Liver (tissue), 9 donors: ENCODE data around the gene C14orf132. TPM values are rescaled to one million over a fixed set of nuclear protein-coding genes. Genes with fewer than 3 reads are reported as not detected.

Experiments used
- DNase-seq: peaks from one replicate; pipeline ENCODE4 v3.0.0-alpha.2; 2017; ENCODE audit warnings: low spot score
- H3K27ac ChIP-seq, 2 donors: one replicate each; pipeline ENCODE4 v1.7.0; 2013; ENCODE audit warnings: inconsistent platforms in 2 of 2, low read length in 2 of 2, control low read depth in 1 of 2, low read depth in 1 of 2, mild to moderate bottlenecking in 1 of 2
- H3K27me3 ChIP-seq, 4 donors: one replicate each; pipeline versions ENCODE4 v1.6.1 to v1.7.0; 2013; ENCODE audit warnings: low read length in 3 of 4, inconsistent platforms in 1 of 4, mild to moderate bottlenecking in 1 of 4, moderate library complexity in 1 of 4; ENCODE audit not compliant: control insufficient read depth in 4 of 4, insufficient read depth in 4 of 4
- H3K36me3 ChIP-seq, 4 donors: one replicate each; pipeline versions ENCODE4 v1.6.1 to v1.7.0; 2013; ENCODE audit warnings: low read length in 3 of 4, mild to moderate bottlenecking in 3 of 4, low read depth in 1 of 4, moderate library complexity in 1 of 4; ENCODE audit not compliant: control insufficient read depth in 4 of 4, insufficient read depth in 3 of 4
- H3K4me1 ChIP-seq, 4 donors: one replicate each; pipeline versions ENCODE4 v1.6.1 to v1.7.0; 2013; ENCODE audit warnings: low read length in 3 of 4, mild to moderate bottlenecking in 3 of 4, moderate library complexity in 1 of 4; ENCODE audit not compliant: control insufficient read depth in 4 of 4, insufficient read depth in 4 of 4
- H3K4me3 ChIP-seq, 3 donors: one replicate each; pipeline versions ENCODE4 v1.6.1 to v1.7.0; 2013; ENCODE audit warnings: low read length in 3 of 3, control low read depth in 1 of 3, low read depth in 1 of 3, mild to moderate bottlenecking in 1 of 3
- H3K9ac ChIP-seq, 2 donors: one replicate each; pipeline ENCODE4 v1.7.0; 2013; ENCODE audit warnings: low read length in 2 of 2, mild to moderate bottlenecking in 2 of 2, moderate library complexity in 2 of 2, control low read depth in 1 of 2, low read depth in 1 of 2
- H3K9me3 ChIP-seq, 4 donors: one replicate each; pipeline versions ENCODE4 v1.6.1 to v1.7.0; 2013; ENCODE audit warnings: low read length in 3 of 4; ENCODE audit not compliant: control insufficient read depth in 4 of 4
- ATF3 ChIP-seq: IDR thresholded peaks from 2 replicates; pipeline ENCODE4 v1.6.1; 2016; ENCODE audit warnings: antibody characterized with exemption
- FOXA1 ChIP-seq: IDR thresholded peaks from 2 replicates; pipeline ENCODE4 v1.6.1; 2016; ENCODE audit warnings: antibody characterized with exemption
- HNF4A ChIP-seq, 2 donors: conservative IDR thresholded peaks; 2 replicates each; pipeline ENCODE4 v1.6.1; 2016; ENCODE audit warnings: antibody characterized with exemption in 2 of 2, mild to moderate bottlenecking in 2 of 2
- NR2F2 ChIP-seq: IDR thresholded peaks from 2 replicates; pipeline ENCODE4 v1.6.1; 2016; ENCODE audit warnings: antibody characterized with exemption
- RAD21 ChIP-seq, 2 donors: IDR thresholded peaks; 2 replicates each; pipeline ENCODE4 v1.6.1; 2016; ENCODE audit warnings: antibody characterized with exemption in 2 of 2, mild to moderate bottlenecking in 2 of 2
- REST ChIP-seq: IDR thresholded peaks from 2 replicates; pipeline ENCODE4 v1.6.1; 2016; ENCODE audit warnings: antibody characterized with exemption, mild to moderate bottlenecking
- RXRA ChIP-seq, 2 donors: IDR thresholded peaks; 2 replicates each; pipeline ENCODE4 v1.6.1; 2017 to 2018; ENCODE audit warnings: antibody characterized with exemption in 2 of 2, mild to moderate bottlenecking in 1 of 2
- TAF1 ChIP-seq: conservative IDR thresholded peaks from 2 replicates; pipeline ENCODE4 v1.6.1; 2016; ENCODE audit warnings: antibody characterized with exemption, mild to moderate bottlenecking
- WGBS: extraction: QIAGEN DNeasy Blood & Tissue Kit; methylation state at CpG from one replicate; pipeline ENCODE4 v1.1.7; 2013; 5-methylcytosine and 5-hydroxymethylcytosine counted together
- polyA plus RNA-seq, 2 donors: library from polyadenylated mRNA; stranded (reverse) in 1 of 2; unstranded in 1 of 2; fragments of 200-250 nt in 1 of 2; fragments of >200 nt in 1 of 2; fragmentation: Nextera tagmentation in 1 of 2; extraction: Ambion mirVana in 1 of 2; gene quantifications; one replicate each; pipeline versions ENCODE4 v1.2.1 to v1.2.3, GENCODE V29; 2013 to 2015
- total RNA-seq, 2 donors: library from RNA; depleted of rRNA; stranded (reverse); fragments of >200 nt; gene quantifications; one replicate each; pipeline ENCODE4 v1.2.3, GENCODE V29; 2014
- TF ChIP-seq, protein P1 (sequence below): fragments of 150-350 bp; IDR thresholded peaks from 2 replicates; pipeline ENCODE4 v1.5.1; 2017; ENCODE audit warnings: improper control_type of control experiment, low read depth, low read length; ENCODE audit not compliant: missing input control
- TF ChIP-seq, protein P2 (sequence below): IDR thresholded peaks from 2 replicates; pipeline ENCODE4 v1.6.1; 2016; ENCODE audit warnings: antibody characterized with exemption
- TF ChIP-seq, protein P3 (sequence below): IDR thresholded peaks from 2 replicates; pipeline ENCODE4 v1.6.1; 2016; ENCODE audit warnings: antibody characterized with exemption
- donor health status: healthy.
- donor health status: healthy.
- donor health status: healthy.
- donor health status: healthy.
- donor health status: healthy.

Gene C14orf132
- total and polyA plus RNA-seq, 4 donors = 1.8 to 3.0 (median 2.1) TPM

- Histone ChIP-seq H3K27me3 (no peaks in the 10 kb centered on the region), H3K4me1 (peaks cover 23 to 63% (median 52%) of the 10 kb centered on the region in 4 donors), H3K4me3 (no peak overlapping the region), H3K9me3 (no peaks in the 10 kb centered on the region), H3K27ac (peak overlapping the region; percentile 9 to 72), H3K9ac (peak overlapping the region in 1 of 2 donors; percentile 52), H3K36me3 (no peaks in the 10 kb centered on the region)
- TF ChIP-seq, protein P1, sequence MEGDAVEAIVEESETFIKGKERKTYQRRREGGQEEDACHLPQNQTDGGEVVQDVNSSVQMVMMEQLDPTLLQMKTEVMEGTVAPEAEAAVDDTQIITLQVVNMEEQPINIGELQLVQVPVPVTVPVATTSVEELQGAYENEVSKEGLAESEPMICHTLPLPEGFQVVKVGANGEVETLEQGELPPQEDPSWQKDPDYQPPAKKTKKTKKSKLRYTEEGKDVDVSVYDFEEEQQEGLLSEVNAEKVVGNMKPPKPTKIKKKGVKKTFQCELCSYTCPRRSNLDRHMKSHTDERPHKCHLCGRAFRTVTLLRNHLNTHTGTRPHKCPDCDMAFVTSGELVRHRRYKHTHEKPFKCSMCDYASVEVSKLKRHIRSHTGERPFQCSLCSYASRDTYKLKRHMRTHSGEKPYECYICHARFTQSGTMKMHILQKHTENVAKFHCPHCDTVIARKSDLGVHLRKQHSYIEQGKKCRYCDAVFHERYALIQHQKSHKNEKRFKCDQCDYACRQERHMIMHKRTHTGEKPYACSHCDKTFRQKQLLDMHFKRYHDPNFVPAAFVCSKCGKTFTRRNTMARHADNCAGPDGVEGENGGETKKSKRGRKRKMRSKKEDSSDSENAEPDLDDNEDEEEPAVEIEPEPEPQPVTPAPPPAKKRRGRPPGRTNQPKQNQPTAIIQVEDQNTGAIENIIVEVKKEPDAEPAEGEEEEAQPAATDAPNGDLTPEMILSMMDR = peak; percentile 94
- TF ChIP-seq REST (no peak), HNF4A (conservative IDR thresholded peaks at IDR 0.05) (peak; percentile 5 to 22), TAF1 (no peak), ATF3 (no peak), FOXA1 (no peak), NR2F2 (peak; percentile 66), RAD21 (IDR thresholded peaks at IDR 0.05) (peak; percentile 97 to 99), RXRA (IDR thresholded peaks at IDR 0.05) (peak; percentile 49 to 71)
- TF ChIP-seq, protein P2, sequence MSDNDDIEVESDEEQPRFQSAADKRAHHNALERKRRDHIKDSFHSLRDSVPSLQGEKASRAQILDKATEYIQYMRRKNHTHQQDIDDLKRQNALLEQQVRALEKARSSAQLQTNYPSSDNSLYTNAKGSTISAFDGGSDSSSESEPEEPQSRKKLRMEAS = no peak
- TF ChIP-seq, protein P3, sequence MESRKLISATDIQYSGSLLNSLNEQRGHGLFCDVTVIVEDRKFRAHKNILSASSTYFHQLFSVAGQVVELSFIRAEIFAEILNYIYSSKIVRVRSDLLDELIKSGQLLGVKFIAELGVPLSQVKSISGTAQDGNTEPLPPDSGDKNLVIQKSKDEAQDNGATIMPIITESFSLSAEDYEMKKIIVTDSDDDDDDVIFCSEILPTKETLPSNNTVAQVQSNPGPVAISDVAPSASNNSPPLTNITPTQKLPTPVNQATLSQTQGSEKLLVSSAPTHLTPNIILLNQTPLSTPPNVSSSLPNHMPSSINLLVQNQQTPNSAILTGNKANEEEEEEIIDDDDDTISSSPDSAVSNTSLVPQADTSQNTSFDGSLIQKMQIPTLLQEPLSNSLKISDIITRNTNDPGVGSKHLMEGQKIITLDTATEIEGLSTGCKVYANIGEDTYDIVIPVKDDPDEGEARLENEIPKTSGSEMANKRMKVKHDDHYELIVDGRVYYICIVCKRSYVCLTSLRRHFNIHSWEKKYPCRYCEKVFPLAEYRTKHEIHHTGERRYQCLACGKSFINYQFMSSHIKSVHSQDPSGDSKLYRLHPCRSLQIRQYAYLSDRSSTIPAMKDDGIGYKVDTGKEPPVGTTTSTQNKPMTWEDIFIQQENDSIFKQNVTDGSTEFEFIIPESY = no peak
- 25% methylated on average over 22 of the region's 22 CpGs for WGBS
- peak; percentile 79 for DNase-seq
Measured at GRCh38 chr14:96100161-96101064, 61.3 kb downstream of the C14orf132 start.
